Glomerular visceral epithelial cell (primary cell): ENCODE data around the gene EHBP1.
"Not testable (repeated sequence)": the region's sequence is repeated elsewhere in the genome, so short reads cannot be mapped to it uniquely, and the experiment has no call there.

ENCODE experiments used
- DNase-seq: peaks from one replicate; pipeline ENCODE4 v3.0.0-alpha.2; 2016; ENCODE audit errors: extremely low spot score

Gene EHBP1

DNA sequence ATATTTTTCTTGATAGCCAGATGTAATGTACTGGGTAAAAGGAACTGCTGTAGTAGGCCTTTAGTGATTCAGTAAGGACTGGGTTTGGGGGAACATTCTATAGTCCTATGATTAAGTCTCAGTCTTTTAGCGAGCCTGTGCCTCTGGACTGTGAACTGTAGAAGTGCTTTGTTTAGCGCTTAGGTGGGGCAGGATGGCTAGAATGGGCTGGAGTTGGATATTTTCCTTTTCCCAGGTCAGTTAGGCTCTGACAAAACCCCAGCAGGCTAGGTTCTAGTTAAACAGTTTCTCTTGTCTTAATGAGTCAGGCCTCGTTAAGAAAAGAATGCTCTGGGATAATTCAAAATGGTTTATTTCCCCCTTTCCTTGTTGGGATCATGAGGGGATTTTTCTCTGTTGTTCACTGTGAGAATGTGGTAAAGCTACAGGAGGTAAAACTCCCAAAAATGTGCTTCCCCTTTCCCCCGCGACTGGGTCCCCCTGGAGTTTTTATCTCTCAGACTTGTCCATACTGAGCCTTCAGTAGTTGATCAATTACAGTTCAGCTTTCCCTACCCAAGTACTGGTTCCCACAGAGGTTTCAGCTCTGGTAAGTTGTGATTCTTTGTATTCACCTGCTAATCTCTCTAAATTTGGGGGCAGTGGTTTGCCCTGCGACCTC is 31.5 kb downstream of the EHBP1 start:
- DNase-seq, result peak; percentile 6

DNA sequence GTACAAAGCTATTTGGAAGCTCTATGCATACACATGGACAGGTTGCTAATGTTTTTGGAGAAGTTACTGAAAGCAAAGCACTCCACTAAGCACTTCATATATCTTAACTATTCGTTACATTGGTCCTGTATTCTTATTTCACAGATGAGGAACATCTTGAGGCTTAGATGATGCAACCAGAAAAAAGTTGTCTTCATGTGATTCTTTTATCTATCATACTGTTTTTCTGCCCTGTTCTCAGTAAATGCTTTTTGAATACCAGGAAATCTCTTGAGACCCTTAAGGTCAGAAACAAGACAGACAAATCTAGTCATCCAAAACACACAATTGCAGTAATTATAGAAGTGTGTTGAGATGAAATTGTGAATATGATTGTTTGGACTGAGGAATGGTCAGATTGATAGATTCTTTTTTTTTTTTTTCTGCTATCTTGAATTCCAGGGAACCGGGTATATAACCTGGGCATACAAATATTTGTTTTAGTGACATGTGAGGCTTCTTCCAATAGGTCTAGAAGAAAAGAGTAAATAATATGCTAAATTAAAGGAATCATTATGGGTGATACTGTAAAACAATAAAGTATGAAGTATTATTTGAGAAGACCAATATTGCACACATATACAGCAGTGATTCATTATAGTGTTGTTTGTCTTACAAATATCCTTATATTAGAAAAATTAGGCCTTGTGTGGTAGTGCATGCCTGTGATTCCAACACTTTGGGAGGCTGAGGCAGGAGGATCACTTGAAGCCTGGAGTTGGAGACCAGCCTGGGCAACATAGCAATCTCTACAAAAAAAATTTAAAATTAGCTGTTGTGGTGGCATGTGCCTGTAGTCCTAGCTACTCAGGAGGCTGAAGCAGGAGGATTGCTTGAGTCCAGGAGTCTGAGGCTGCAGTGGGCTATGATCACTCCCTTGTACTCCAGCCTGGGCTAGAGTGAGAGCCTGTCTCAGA is 33.7 kb downstream of the EHBP1 start:
- DNase-seq, result no peak

DNA sequence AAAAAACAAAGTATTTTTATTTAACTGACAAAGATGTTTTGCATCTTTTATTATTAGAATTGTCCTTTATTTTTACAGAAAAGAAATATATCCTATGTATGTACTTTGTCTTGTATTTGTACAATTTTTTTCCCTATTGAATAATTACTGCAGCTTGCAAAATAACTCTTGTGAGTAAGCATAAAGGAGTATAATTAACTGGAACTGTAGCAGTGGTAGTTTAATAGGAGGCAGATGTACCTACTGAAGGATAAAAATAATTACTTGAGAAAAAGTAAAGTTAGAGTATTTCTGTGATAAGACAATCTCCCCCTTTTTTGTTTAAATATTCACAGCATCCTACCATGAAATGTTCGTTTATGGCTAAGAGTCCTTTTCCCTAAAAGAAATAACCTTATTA is 34.7 kb downstream of the EHBP1 start:
- DNase-seq, result no peak

DNA sequence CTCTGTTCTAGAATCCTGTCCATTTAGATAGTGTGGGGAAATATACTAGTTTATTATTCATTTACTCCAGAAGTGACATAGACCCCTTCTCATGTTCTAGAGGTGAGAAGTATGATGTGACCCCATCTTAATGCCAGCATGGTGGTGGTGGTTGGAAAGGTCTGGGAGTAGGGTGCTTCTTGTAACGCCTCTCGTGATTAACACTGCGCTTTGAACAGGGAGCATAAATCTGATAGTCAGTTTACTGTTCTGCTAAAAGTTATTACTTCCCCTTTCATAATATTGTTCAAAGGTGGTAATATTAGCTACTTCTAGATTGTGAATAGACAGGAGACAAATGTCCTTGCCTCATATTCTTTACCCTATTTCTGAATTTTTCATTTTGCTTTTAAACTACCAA is 35.6 kb downstream of the EHBP1 start:
- no peak for DNase-seq

DNA sequence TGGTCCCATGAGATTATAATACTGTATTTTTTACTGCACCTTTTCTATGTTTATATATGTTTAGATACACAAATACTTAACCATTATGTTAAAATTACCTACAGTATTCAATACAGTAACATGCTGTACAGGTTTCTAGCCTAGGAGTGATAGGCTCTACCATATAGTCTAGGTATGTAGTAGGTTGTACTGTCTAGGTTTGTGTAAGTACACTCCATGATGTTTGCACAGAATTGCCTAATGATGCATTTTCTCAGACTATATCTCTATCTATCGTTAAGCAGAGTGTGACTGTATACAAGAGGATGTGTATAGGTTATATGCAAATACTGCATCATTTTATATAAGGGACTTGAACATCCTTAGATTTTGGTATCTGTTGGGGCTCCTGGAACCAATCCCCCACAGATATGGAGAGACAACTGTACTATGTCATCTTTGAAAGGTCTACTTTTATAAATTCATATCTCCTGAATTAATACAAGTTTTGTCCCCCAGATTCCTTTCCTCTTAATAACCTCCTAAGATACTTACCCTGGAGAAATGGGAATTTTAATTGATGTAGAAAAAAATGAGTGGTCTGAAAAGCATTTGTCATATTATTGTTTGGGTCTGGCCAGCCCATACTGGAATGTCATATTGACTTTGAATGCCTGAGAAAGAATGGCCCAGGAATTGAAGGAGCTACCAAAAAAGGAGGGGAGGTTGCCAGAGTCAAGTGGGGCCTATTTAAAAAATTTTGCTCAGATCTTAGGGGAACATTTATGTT is 36.6 kb downstream of the EHBP1 start:
- DNase-seq, result no peak

DNA sequence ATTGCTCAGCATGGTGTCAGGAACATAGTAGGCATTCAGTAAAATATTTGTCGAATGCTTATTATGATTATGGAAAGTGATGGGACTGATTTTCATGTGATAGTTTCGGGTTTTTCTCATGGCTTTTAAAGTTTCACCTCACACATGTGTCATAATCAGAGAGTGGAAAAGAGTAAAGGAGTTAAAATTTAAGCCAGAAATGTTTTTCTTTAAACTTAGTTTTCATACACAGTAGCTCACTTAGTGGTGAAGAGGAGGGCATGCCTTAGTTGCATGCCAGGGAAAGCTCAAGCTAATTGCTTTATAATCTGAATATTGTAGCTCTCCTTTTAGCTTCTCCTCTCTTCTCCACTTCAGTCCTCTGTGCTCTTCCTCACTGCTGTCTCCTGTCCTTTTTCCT is 38.0 kb downstream of the EHBP1 start:
- DNase-seq, result peak; percentile 7

DNA sequence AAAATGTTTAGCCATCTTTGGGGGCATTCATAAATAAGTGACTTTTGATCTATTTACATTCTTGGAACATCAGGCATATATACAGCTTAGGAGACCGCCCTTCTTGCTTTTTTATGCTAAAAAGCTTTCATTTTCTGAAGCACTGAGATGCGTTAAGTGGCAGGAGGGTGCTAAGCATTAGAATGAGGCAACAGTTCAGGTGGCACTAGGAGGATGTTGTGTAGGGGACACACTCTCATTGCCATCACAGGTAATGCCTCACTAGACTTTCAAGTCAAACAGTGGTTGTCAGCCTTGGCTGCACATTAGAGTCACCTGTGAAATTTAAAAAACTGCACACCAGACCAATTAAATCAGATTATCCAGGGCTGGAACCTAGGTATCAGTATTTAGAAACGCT is 39.1 kb downstream of the EHBP1 start:
- DNase-seq, result no peak

DNA sequence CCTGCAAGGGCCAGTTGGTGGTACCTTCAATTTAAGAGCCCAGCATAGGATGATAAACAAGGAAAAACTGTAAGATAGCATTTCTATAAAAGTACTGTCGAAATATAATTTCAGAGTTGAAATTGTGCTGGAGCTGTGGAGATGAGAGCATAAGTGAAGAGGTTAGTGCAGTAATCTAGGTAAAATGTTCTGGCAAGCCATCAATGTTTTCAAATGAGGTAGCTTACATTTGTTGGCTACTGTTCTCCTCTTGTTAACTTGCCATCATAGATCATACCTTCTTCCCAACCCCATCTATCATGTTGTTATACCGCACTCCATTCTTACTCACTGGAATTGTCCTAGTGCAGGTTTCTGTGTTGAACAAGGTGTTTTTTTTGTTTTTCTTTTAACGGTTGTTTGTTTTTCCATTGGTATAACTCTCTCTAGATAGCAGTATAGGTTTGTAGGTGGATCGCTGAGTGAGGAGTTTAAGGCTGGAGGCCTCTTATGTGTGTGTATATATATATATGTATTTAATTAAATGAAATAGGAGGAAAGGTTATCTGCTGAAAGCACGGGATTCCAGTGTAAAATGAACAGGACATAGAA is 40.5 kb downstream of the EHBP1 start:
- DNase-seq, result no peak

DNA sequence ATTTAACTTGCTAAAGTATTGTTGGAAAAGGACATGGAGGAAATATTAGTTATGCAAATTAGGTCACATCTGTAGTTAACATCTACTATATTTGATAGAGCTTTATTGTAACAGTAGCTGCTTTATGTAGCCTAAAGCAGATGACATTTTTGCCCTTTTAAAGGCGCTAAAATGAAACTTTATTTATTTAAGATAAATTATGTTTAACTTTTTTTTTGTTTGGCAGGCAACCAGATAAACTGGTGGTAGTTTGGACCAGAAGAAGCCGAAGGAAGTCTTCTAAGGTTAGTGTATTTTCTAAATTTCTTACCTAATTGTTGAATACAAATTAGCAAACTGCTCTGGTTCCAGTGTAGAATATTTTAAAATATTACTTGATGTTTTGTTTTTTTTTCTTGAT is 41.7 kb downstream of the EHBP1 start:
- DNase-seq, result no peak

DNA sequence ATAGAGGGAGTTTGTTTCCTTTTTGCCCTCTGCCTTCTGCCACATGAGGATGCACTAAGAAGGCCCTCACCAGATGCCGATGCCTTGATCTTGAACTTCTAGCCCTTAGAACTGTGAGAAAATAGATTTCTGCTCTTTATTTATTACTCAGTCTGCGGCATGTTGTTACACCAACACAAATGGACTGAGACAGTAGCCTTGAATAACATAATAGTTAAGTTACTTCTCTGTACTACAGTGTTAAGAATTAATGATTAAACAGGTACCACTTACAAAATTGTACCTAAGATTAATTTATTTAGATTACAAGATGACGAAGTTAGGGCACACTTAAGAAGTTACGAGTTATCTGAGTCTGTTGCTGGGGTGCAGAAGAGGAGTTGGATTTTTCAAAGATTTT is 42.4 kb downstream of the EHBP1 start:
- DNase-seq, result no peak

DNA sequence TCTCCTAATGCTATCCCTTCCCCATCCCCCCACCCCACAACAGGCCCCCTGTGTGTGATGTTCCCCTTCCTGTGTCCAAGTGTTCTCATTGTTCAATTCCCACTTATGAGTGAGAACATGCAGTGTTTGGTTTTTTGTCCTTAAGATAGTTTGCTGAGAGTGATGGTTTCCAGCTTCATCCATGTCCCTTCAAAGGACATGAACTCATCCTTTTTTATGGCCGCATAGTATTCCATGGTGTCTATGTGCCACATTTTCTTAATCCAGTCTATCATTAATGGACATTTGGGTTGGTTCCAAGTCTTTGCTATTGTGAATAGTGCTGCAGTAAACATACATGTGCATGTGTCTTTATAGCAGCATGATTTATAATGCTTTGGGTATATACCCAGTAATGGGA is 43.6 kb downstream of the EHBP1 start:
- DNase-seq, result not testable (repeated sequence)

DNA sequence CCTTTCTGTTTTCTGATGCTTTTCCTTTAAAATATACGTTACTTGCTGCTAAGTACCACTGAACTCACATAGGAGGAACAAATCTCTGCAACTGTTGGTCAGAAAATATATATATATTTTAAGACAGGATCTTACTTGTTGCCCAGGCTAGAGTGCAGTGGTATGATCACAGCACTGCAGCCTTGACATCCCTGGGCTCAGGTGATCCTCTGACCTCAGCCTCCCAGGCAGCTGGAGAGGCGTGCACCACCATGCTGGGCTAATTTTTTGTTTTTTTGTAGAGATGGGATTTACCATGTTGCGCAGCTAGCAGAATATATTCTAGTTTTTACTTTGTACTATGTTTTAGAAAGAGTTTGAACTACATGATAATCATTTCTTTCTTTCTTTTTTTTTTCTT is 51.5 kb downstream of the EHBP1 start:
- DNase-seq, result no peak

DNA sequence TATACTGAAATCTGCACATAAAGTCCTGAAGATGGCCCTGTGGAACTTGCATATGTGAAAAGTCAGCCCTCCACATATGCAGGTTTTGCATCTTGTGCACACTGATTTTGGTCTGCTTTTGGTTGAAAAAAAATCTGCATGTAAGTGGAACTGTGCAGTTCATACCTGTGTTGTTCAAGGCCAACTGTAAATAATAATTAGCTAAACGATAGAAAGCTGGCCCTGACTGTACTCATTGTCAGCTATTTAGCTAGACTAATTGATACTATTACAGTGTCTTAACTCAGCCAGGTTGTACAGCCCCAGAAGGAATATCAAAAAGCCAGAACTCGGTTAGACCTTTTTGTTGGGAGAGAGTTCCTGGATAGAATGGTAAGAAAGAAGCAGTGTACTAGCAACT is 54.5 kb downstream of the EHBP1 start:
- DNase-seq, result no peak

DNA sequence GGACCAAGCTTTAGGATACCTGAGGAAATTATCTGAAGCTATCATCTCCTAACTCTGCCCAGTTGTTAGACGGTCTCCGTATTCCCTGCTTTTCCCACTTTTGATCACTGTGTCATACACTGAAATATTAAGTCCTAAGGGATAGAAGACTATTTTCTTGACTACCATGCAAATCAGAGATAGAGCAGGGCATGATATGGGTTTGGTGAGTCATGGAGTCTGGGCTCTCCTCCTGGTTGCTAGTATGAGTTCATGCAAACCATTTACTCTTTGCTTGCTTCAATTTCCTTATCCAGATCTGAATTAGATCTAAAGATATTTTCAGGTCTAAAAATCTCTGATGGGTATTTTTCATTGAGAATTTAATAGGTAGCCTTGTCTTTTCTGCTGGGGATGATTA is 55.0 kb downstream of the EHBP1 start:
- peak; percentile 43 for DNase-seq

DNA sequence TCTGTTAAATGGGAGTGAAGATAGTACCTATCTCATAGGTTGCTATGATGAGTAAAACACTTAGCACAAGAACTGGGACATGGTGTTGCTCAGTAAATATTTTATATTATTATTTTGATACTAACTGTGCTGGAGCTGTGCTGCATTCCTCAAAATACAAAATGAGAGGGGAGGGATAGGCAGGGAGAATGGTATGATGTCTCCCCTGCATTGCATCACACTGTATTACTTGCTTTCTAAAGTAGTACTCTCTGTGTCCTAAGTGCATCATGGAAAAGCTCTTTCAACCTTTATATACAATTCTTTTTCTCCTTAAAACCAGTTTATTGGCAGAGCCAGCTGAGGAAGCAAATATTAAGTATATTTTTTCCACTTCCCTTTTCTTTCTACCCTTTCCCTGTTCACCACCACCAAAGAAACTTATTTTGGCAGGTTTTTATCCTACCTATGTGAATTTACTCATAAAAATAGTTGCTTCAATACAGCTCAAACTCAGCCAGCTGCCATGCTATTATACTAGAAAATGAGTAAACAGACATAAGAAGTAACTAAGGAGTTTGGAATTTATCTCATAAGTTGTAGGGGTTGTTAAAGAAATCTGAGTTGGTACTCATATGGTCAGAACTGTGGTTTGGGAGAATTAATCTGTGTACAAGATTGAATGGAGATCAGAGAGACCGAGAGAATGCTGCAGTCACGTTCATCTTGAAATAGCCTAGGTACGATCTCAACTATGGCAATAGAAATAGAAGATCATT is 60.3 kb downstream of the EHBP1 start:
- no peak for DNase-seq

DNA sequence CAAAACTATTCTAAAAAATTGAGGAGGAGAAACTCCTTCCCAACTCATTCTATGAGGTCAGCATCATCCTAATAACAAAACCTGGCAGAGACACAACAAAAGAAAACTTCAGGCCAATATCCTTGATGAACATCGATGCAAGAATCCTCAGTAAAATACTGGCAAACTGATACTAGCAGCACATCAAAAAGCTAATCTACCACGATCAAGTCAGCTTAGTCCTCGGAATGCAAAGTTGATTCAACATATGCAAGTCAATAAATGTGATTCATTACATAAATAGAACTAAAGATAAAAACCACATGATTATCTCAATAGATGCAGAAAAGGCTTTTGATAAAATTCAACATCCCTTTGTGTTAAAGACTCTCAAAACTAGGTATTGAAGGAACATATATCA is 63.1 kb downstream of the EHBP1 start:
- no peak for DNase-seq

DNA sequence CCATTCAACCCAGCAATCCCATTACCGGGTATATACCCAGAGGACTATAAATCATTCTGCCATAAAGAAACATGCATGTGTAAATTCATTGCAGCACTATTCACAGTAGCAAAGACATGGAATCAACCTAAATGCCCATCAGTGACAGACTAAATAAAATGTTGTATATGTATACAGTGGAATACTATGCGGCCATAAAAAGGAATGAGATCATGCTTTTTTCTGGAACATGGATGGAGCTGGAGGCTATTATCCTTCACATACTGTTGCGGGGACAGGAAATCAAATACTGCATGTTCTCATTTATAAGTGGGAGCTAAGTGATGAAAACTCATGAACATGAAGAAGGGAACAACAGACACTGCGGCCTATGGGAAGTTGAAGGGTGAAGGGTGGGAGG is 65.1 kb downstream of the EHBP1 start:
- no peak for DNase-seq

DNA sequence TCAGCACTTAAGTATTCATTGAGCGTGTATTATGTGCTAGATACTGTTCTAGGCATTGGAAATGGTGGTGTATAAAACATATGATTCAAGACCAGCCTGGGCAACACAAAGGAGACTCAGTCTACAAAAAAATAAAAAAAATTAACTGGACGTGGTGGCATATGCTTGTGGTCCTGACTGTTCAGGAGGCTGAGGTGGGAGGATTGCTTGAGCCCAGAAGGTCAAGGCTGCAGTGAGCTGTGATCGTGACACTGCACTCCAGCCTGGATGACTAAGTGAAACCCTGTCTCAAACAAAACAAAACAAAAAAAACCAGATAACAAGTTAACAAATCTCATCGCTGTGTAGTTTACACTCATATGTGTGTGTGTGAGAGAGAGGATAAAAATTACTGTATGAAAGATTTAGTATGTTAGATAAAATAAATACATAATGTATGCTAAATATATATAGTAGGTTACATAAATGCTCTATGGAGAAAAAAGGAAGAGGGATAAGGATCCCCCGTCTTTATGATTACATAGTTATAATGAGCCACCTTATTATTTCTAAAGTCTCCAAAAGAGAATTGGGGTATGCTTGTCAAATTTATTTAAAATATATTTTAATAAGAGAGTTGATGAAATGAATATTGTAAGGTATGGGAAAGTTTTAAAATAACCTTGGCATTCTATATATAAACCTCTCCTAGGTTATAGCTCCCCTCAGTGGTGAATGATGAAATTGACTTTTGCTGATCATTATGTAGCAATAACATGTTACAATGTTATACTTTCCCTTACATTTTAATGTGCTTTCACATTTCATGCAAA is 69.2 kb downstream of the EHBP1 start:
- DNase-seq, result peak; percentile 47

DNA sequence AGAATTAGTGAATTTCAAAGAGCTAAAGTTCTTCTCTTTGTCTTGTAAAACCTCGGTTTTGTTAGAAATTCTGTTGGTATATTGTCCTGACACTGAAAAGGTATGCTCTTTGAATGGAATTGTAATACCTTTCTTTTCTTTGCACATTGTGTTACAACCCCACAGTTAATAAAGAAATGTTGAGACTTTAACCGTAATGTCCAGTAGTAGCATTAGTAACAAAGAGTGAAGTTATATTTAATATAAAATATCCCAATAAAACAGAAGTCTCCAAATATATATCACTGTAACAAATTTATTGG is 69.8 kb downstream of the EHBP1 start:
- DNase-seq, result no peak

DNA sequence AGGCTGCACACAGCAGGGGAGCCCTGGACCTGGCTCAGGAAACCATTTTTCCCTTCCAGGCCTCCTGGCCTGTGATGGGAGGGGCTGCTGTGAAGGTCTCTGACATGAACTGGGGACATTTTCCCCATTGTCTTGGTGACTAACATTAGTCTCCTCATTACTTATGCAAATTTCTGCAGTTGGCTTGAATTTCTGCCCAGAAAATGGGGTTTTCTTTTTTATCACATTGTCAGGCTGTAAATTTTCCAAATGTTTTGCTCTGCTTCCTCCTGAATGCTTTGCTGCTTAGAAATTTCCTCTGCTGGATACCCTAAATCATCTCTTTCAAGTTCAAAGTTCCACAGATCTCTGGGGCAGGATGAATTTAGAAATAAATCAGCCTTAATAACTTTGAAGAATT is 78.2 kb downstream of the EHBP1 start:
- DNase-seq, result no peak

DNA sequence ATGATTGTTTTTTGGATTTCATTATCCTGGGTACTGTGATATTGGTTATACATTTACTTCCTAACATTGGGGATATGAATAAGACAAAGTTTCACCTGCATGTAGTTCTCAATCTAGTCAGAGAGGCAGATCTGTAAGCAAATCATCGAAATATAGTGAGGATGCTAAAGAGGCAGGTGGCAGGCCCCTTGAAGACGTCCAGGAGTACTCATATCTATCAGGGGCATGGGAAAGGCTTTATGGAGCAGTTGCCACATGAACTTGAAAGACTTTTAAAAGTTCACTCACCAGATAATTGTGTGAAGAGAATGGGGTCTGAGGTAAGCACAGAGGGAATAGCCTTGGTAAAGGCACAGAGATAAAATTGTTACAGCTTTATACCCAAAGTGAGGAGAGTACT is 78.8 kb downstream of the EHBP1 start:
- DNase-seq, result no peak
